ENCODE measurements around the gene AOAH. TPM values are rescaled to one million over a fixed set of nuclear protein-coding genes. Genes with fewer than 3 reads are reported as not detected.

The AOAH gene
- total and polyA plus RNA-seq, 2 of the 4 experiments (the other 2 are of a cell fraction), result not detected

- no peaks in the 10 kb centered on the region for H3K9me3 ChIP-seq (ENCODE audit: control insufficient read depth, insufficient read depth, low read length)
- H2AFZ ChIP-seq (replicated peaks; ENCODE audit: low read length, poor library complexity), result no peak overlapping the region
- H4K8ac ChIP-seq (ENCODE audit: low read depth in 2 of 2, low read length in 2 of 2), result no peak overlapping the region
- peaks cover 16% of the 10 kb centered on the region for H3K4me1 ChIP-seq (ENCODE audit: control insufficient read depth, insufficient read depth, low read length)
- H2BK20ac ChIP-seq (ENCODE audit: low read depth, low read length), result no peak overlapping the region
- no peak overlapping the region for H2BK120ac ChIP-seq (ENCODE audit: low read depth, low read length)
- DNase-seq (peak; percentile 11), ATAC-seq (ENCODE audit: low read depth) (no peak)
- peaks cover 3% of the 10 kb centered on the region; the same call in 1 of the 2 replicates for H3K9me1 ChIP-seq (ENCODE audit: insufficient read depth, low read length)
- no peak overlapping the region for H3K9ac ChIP-seq (ENCODE audit: low read depth, low read length)
- no peaks in the 10 kb centered on the region for H3K27me3 ChIP-seq (ENCODE audit: control insufficient read depth, insufficient read depth, low read length)
- H3K56ac ChIP-seq (ENCODE audit: extremely low read depth, insufficient read depth, low read length), result no peak overlapping the region
- no peak overlapping the region for H3K4me2 ChIP-seq (ENCODE audit: low read depth, low read length)
- no peak overlapping the region for H2BK15ac ChIP-seq (ENCODE audit: low read depth, low read length)
- BruUV-seq (replicated peaks), result no TSS peak
- no peak overlapping the region for H2AK9ac ChIP-seq (replicated peaks; ENCODE audit: low read depth, low read length, poor library complexity)
- H3K14ac ChIP-seq (replicated peaks; ENCODE audit: low read depth, low read length), result no peak overlapping the region
- intact Hi-C loops (cut with micrococcal nuclease), result loop anchor here (5.0 to 10.0 kb wide), 2 partner anchors 210 to 1522 kb away; partner anchors contain the start of gene STARD3NL
- peak overlapping the region; percentile 23; the same call in 1 of the 2 replicates for H2AK5ac ChIP-seq (ENCODE audit: low read depth, low read length)
- POLR2A ChIA-PET (ENCODE audit: unreplicated experiment), result no interaction called here
- CTCF ChIA-PET, result interaction anchor here (1.4 kb wide), 1 partner anchor 19 kb away, joined by 3 read pairs; no protein-coding TSS in a partner anchor
- H4K5ac ChIP-seq (ENCODE audit: low read depth, low read length), result peak overlapping the region; percentile 40; the same call in 1 of the 2 replicates
- peak overlapping the region; percentile 24; the same call in 1 of the 2 replicates for H3K18ac ChIP-seq (ENCODE audit: low read depth, low read length)
- no peaks in the 10 kb centered on the region for H4K20me1 ChIP-seq (ENCODE audit: insufficient read depth, low read length)
- dilution Hi-C loops (cut with HindIII; ENCODE audit: low sequenced_read_pairs, unreplicated experiment), result no loop called here
- 100% methylated on average over 2 of the region's 5 CpGs; no CpG with 5 or more reads in 1 of the 2 experiments for WGBS, 2 experiments (ENCODE audit: extremely low coverage in 2 of 2, insufficient read length in 1 of 2)
- H3K79me1 ChIP-seq (ENCODE audit: low read depth in 1 of 2, low read length in 2 of 2), result no peaks in the 10 kb centered on the region
- H4K91ac ChIP-seq (ENCODE audit: insufficient read depth, low read depth, low read length), result no peak overlapping the region
- H3K4ac ChIP-seq (ENCODE audit: low read depth, low read length), result no peak overlapping the region
- H3K23ac ChIP-seq (ENCODE audit: low read depth, low read length), result no peak overlapping the region
- H3K27ac ChIP-seq (ENCODE audit: insufficient read depth, low read length), result no peak overlapping the region
- H3K4me3 ChIP-seq (ENCODE audit: insufficient read depth, low read depth, low read length), result no peak overlapping the region
- no peaks in the 10 kb centered on the region for H3K36me3 ChIP-seq (ENCODE audit: control insufficient read depth, insufficient read depth, low read length)
- no peak for TF ChIP-seq BHLHE40 (IDR thresholded peaks at IDR 0.05; ENCODE audit: low read depth, low read length)
- TF ChIP-seq MAFK (IDR thresholded peaks at IDR 0.05; ENCODE audit: low read depth, low read length), result no peak
- no peak for TF ChIP-seq MXI1 (IDR thresholded peaks at IDR 0.05; ENCODE audit: borderline replicate concordance, low read depth, low read length)
- no peak for TF ChIP-seq NFE2L2 (IDR thresholded peaks at IDR 0.05; ENCODE audit: low read depth, low read length)
- no peak for TF ChIP-seq RCOR1 (IDR thresholded peaks at IDR 0.05; ENCODE audit: insufficient replicate concordance, low read length)
- no peak for TF ChIP-seq RFX5 (IDR thresholded peaks at IDR 0.05; ENCODE audit: low read depth, low read length)
- no peak for TF ChIP-seq FOS (IDR thresholded peaks at IDR 0.05; ENCODE audit: low read depth, low read length)
- TF ChIP-seq USF2 (IDR thresholded peaks at IDR 0.05; ENCODE audit: low read depth, low read length), result no peak
- TF ChIP-seq CHD1 (IDR thresholded peaks at IDR 0.05; ENCODE audit: low read depth, low read length), result no peak
- TF ChIP-seq SMC3 (IDR thresholded peaks at IDR 0.05; ENCODE audit: low read depth, low read length), result no peak
- TF ChIP-seq, protein P1, sequence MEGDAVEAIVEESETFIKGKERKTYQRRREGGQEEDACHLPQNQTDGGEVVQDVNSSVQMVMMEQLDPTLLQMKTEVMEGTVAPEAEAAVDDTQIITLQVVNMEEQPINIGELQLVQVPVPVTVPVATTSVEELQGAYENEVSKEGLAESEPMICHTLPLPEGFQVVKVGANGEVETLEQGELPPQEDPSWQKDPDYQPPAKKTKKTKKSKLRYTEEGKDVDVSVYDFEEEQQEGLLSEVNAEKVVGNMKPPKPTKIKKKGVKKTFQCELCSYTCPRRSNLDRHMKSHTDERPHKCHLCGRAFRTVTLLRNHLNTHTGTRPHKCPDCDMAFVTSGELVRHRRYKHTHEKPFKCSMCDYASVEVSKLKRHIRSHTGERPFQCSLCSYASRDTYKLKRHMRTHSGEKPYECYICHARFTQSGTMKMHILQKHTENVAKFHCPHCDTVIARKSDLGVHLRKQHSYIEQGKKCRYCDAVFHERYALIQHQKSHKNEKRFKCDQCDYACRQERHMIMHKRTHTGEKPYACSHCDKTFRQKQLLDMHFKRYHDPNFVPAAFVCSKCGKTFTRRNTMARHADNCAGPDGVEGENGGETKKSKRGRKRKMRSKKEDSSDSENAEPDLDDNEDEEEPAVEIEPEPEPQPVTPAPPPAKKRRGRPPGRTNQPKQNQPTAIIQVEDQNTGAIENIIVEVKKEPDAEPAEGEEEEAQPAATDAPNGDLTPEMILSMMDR (conservative IDR thresholded peaks at IDR 0.05; ENCODE audit: low read depth, low read length), result no peak
- TF ChIP-seq, protein P2, sequence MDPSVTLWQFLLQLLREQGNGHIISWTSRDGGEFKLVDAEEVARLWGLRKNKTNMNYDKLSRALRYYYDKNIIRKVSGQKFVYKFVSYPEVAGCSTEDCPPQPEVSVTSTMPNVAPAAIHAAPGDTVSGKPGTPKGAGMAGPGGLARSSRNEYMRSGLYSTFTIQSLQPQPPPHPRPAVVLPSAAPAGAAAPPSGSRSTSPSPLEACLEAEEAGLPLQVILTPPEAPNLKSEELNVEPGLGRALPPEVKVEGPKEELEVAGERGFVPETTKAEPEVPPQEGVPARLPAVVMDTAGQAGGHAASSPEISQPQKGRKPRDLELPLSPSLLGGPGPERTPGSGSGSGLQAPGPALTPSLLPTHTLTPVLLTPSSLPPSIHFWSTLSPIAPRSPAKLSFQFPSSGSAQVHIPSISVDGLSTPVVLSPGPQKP (IDR thresholded peaks at IDR 0.05; ENCODE audit: borderline replicate concordance, low read depth, low read length), result no peak
- TF ChIP-seq POLR2A (IDR thresholded peaks at IDR 0.05; ENCODE audit: low read depth, low read length), result no peak
- no peak for TF ChIP-seq CEBPB (IDR thresholded peaks at IDR 0.05; ENCODE audit: low read depth, low read length)
- no peak for TF ChIP-seq RAD21 (IDR thresholded peaks at IDR 0.05; ENCODE audit: low read length)
- no peak for TF ChIP-seq MAZ (IDR thresholded peaks at IDR 0.05; ENCODE audit: borderline replicate concordance, low read depth, low read length)
- H2BK5ac ChIP-seq (ENCODE audit: low read depth, low read length, poor library complexity, severe bottlenecking), result no peak overlapping the region
- in situ Hi-C loops (cut with MboI; ENCODE audit: low sequenced_read_pairs), result no loop called here
Observed at GRCh38 chr7:36652431-36652830, 71.9 kb downstream of the AOAH start.

Measured in IMR-90 (cell line).